ENCODE results near the gene SHANK2.

DNA sequence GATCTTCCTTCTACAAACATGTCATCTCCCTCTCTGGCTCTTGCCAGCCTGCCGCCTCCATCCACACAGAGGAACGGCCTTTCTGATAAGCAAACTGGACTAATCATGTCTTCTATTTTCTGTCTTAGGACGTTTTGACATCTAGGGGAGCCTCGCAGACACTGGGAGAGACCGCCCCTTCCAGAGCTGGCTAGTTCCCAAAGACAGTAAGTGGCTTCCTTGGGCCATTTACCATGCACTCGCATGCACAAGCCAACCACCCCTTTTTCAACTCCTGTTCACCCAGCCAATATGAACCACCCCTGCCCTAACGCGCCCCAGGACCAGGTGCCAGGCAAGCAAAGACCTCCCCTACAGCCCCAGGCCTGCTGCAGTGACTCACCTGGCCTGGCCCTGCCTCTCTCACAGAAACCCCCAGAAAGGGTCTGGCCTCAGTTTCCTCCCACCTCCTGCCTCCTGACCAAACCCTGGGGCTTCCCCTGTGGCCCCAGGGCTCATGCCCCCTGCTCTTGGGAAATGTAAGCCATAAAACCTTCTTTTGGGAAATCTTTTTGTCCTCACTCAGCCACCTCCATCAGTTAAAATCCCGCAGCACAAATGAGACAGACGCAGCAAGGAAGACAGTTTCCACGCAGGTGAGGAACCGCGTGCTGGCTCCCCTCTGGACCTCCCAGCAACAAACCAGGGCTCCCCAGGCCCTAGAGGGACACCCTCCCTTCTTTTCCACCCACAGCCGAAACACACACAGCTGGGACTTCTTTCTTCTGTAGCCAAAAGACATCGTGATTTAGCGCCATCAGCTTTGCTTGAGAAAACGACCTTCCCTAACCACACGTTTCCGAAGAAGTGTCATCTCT is 38.5 kb downstream of the SHANK2 start:
- TF ChIP-seq, protein P1, sequence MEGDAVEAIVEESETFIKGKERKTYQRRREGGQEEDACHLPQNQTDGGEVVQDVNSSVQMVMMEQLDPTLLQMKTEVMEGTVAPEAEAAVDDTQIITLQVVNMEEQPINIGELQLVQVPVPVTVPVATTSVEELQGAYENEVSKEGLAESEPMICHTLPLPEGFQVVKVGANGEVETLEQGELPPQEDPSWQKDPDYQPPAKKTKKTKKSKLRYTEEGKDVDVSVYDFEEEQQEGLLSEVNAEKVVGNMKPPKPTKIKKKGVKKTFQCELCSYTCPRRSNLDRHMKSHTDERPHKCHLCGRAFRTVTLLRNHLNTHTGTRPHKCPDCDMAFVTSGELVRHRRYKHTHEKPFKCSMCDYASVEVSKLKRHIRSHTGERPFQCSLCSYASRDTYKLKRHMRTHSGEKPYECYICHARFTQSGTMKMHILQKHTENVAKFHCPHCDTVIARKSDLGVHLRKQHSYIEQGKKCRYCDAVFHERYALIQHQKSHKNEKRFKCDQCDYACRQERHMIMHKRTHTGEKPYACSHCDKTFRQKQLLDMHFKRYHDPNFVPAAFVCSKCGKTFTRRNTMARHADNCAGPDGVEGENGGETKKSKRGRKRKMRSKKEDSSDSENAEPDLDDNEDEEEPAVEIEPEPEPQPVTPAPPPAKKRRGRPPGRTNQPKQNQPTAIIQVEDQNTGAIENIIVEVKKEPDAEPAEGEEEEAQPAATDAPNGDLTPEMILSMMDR (conservative IDR thresholded peaks at IDR 0.05; ENCODE audit: low read length): no peak
- no peak for TF ChIP-seq EZH2phosphoT487 (IDR thresholded peaks at IDR 0.05; ENCODE audit: borderline replicate concordance, low read depth, low read length)

All from OCI-LY7 (cell line).